CMK (cell line): ENCODE data around the gene GGACT.
A peak's percentile ranks its signal among the peaks of the same experiment; 100 is the strongest.
"Not testable (repeated sequence)": the region's sequence is repeated elsewhere in the genome, so short reads cannot be mapped to it uniquely, and the experiment has no call there.

ENCODE experiments used
- DNase-seq: peaks from one replicate; pipeline ENCODE4 v3.0.0-alpha.2; 2010; ENCODE audit warnings: low read depth

GGACT gene

GRCh38 chr13:100529666-100530377 lies 58.8 kb downstream of the GGACT start:
- no peak for DNase-seq

- DNase-seq = no peak
Observed at GRCh38 chr13:100528820-100529219, 59.8 kb downstream of the GGACT start.

GRCh38 chr13:100528353-100528752 lies 60.2 kb downstream of the GGACT start:
- DNase-seq = no peak

GRCh38 chr13:100527644-100528043 lies 60.9 kb downstream of the GGACT start:
- no peak for DNase-seq

- DNase-seq = no peak
Observed at GRCh38 chr13:100526318-100527000, 62.1 kb downstream of the GGACT start.

- no peak for DNase-seq
Observed at GRCh38 chr13:100525453-100526317, 62.9 kb downstream of the GGACT start.

GRCh38 chr13:100524688-100525087 lies 63.9 kb downstream of the GGACT start:
- DNase-seq = not testable (repeated sequence)

- DNase-seq = no peak
Observed at GRCh38 chr13:100523981-100524386, 64.6 kb downstream of the GGACT start.

- DNase-seq = no peak
Observed at GRCh38 chr13:100523411-100523810, 65.2 kb downstream of the GGACT start.

- no peak for DNase-seq
Observed at GRCh38 chr13:100522618-100523309, 65.8 kb downstream of the GGACT start.

GRCh38 chr13:100521851-100522617 lies 66.6 kb downstream of the GGACT start:
- DNase-seq = no peak

GRCh38 chr13:100520936-100521850 lies 67.4 kb downstream of the GGACT start:
- DNase-seq = no peak

- DNase-seq = no peak
Observed at GRCh38 chr13:100519626-100520025, 69.0 kb downstream of the GGACT start.

GRCh38 chr13:100518394-100519062 lies 70.1 kb downstream of the GGACT start:
- DNase-seq = no peak

GRCh38 chr13:100517728-100518127 lies 70.9 kb downstream of the GGACT start:
- no peak for DNase-seq

- DNase-seq = no peak
Observed at GRCh38 chr13:100517135-100517534, 71.5 kb downstream of the GGACT start.

- DNase-seq = no peak
Observed at GRCh38 chr13:100515410-100515800, 73.2 kb downstream of the GGACT start.

GRCh38 chr13:100514788-100515409 lies 73.7 kb downstream of the GGACT start:
- DNase-seq = peak; percentile 59

- no peak for DNase-seq
Observed at GRCh38 chr13:100513987-100514670, 74.5 kb downstream of the GGACT start.
